GM21723 (cell line): ENCODE measurements around the gene ATP1A4.

Experiments used
- ATAC-seq: cut with Tn5 transposase; IDR thresholded peaks from one replicate; pipeline ENCODE4 v1.9.1; 2021; ENCODE audit warnings: mild to moderate bottlenecking, moderate library complexity; ENCODE audit not compliant: unreplicated experiment

ATP1A4 gene

GRCh38 chr1:160169553-160170399, 18.4 kb downstream of the ATP1A4 start:
- peak; percentile 71 for ATAC-seq

- no peak for ATAC-seq
Observed at GRCh38 chr1:160171354-160171753, 20.0 kb downstream of the ATP1A4 start.

GRCh38 chr1:160171980-160172379, 20.6 kb downstream of the ATP1A4 start:
- ATAC-seq: no peak

GRCh38 chr1:160177231-160177630, 25.8 kb downstream of the ATP1A4 start:
- ATAC-seq: no peak

- no peak for ATAC-seq
Observed at GRCh38 chr1:160177667-160178066, 26.3 kb downstream of the ATP1A4 start.

- no peak for ATAC-seq
Observed at GRCh38 chr1:160178731-160179130, 27.3 kb downstream of the ATP1A4 start.

GRCh38 chr1:160179336-160179735, 27.9 kb downstream of the ATP1A4 start:
- no peak for ATAC-seq

- no peak for ATAC-seq
Observed at GRCh38 chr1:160186246-160186645, 34.8 kb downstream of the ATP1A4 start.

- no peak for ATAC-seq
Observed at GRCh38 chr1:160186729-160187128, 35.3 kb downstream of the ATP1A4 start.

- no peak for ATAC-seq
Observed at GRCh38 chr1:160187407-160187806, 36.0 kb downstream of the ATP1A4 start.

GRCh38 chr1:160188341-160188740, 36.9 kb downstream of the ATP1A4 start:
- no peak for ATAC-seq

GRCh38 chr1:160189649-160190625, 38.5 kb downstream of the ATP1A4 start, which contains the start of gene CASQ1:
TSS of gene CASQ1 (plus strand) at chr1:160190575. CDS start at chr1:160190752, 177 bp downstream.
- ATAC-seq: no peak

- no peak for ATAC-seq
Observed at GRCh38 chr1:160191756-160192155, 40.4 kb downstream of the ATP1A4 start.

GRCh38 chr1:160192234-160192633, 40.8 kb downstream of the ATP1A4 start:
- ATAC-seq: no peak

GRCh38 chr1:160193091-160193819, 41.9 kb downstream of the ATP1A4 start:
- peak; percentile 61 for ATAC-seq

GRCh38 chr1:160193832-160194736, 42.7 kb downstream of the ATP1A4 start:
- no peak for ATAC-seq

GRCh38 chr1:160194737-160195059, 43.3 kb downstream of the ATP1A4 start:
- ATAC-seq: no peak

- ATAC-seq: no peak
Observed at GRCh38 chr1:160196143-160196542, 44.7 kb downstream of the ATP1A4 start.

- no peak for ATAC-seq
Observed at GRCh38 chr1:160197231-160197630, 45.8 kb downstream of the ATP1A4 start.

- ATAC-seq: no peak
Observed at GRCh38 chr1:160200786-160201185, 49.4 kb downstream of the ATP1A4 start.
